Endodermal cell (in vitro differentiated cells): Measurements from ENCODE around the gene KCNQ1. TPM values are rescaled to one million over a fixed set of nuclear protein-coding genes. Genes with fewer than 3 reads are reported as not detected.

Experiments used
- DNase-seq: peaks from one replicate; pipeline ENCODE4 v3.0.0-alpha.2; 2017
- H3K27ac ChIP-seq: 2 replicates; pipeline ENCODE4 v1.5.1; 2013; ENCODE audit warnings: mild to moderate bottlenecking, low read depth, low read length, moderate library complexity
- H3K27me3 ChIP-seq: 2 replicates; pipeline ENCODE4 v1.6.1; 2013; ENCODE audit warnings: mild to moderate bottlenecking, low read length, moderate library complexity; ENCODE audit not compliant: insufficient read depth, control insufficient read depth, poor library complexity, severe bottlenecking
- H3K36me3 ChIP-seq: 2 replicates; pipeline ENCODE4 v1.7.0; 2013; ENCODE audit warnings: mild to moderate bottlenecking, low read length, moderate library complexity; ENCODE audit not compliant: control insufficient read depth, insufficient read depth
- H3K4me1 ChIP-seq: one replicate; pipeline ENCODE4 v1.7.0; 2013; ENCODE audit warnings: low read length; ENCODE audit not compliant: control insufficient read depth, insufficient read depth
- H3K4me3 ChIP-seq: 2 replicates; pipeline ENCODE4 v1.5.1; 2013; ENCODE audit warnings: mild to moderate bottlenecking, low read length, moderate library complexity
- H3K9ac ChIP-seq: 2 replicates; pipeline ENCODE4 v1.6.1; 2013; ENCODE audit warnings: mild to moderate bottlenecking, low read length, moderate library complexity; ENCODE audit not compliant: poor library complexity, severe bottlenecking; ENCODE audit errors: extremely low read depth
- H3K9me3 ChIP-seq: 2 replicates; pipeline ENCODE4 v1.6.1; 2013; ENCODE audit warnings: mild to moderate bottlenecking, low read length, moderate library complexity; ENCODE audit not compliant: control insufficient read depth
- H3K27ac Mint-ChIP-seq: 2 replicates; pipeline ENCODE4 v1.8.0; 2020; ENCODE audit warnings: mixed read lengths
- H3K27me3 Mint-ChIP-seq: 2 replicates; pipeline ENCODE4 v1.8.0; 2021; ENCODE audit warnings: mild to moderate bottlenecking, mixed read lengths; ENCODE audit not compliant: insufficient read depth
- H3K36me3 Mint-ChIP-seq: 2 replicates; pipeline ENCODE4 v1.8.0; 2020; ENCODE audit warnings: low read depth, mixed read lengths
- H3K4me1 Mint-ChIP-seq: 2 replicates; pipeline ENCODE4 v1.8.0; 2020; ENCODE audit warnings: mixed read lengths
- H3K4me3 Mint-ChIP-seq: 2 replicates; pipeline ENCODE4 v1.8.0; 2020; ENCODE audit warnings: mild to moderate bottlenecking, moderate library complexity, mixed read lengths
- H3K9me3 Mint-ChIP-seq: 2 replicates; pipeline ENCODE4 v1.8.0; 2020; ENCODE audit warnings: mild to moderate bottlenecking, mixed read lengths
- WGBS, 2 experiments: methylation state at CpG; one replicate each; pipeline versions ENCODE4 v1.1.5 to v1.1.7; 2013; ENCODE audit warnings: missing lambda C conversion rate in 2 of 2, mixed read lengths in 1 of 2; ENCODE audit not compliant: insufficient coverage in 1 of 2, insufficient read length in 1 of 2; 5-methylcytosine and 5-hydroxymethylcytosine counted together
- total RNA-seq, 2 donors: library from RNA; stranded (reverse); fragmentation: NEBNext Ultra II Directional in 1 of 2; extraction: Animal tissue kit (Norgen Biotek cat#: 25700) in 1 of 2; gene quantifications; 2 replicates in 1 of 2; 3 replicates in 1 of 2; pipeline ENCODE4 v1.2.1, GENCODE V29; 2021
- TF ChIP-seq, protein P1 (sequence below): fragments of 200-600 bp; sonication (generic); conservative IDR thresholded peaks from 2 replicates; pipeline ENCODE4 v1.5.0; 2021; ENCODE audit warnings: antibody characterized with exemption, mild to moderate bottlenecking

The KCNQ1 gene
- total RNA-seq, 2 donors from 2014 or later: 1.8 to 3.5 TPM

DNA sequence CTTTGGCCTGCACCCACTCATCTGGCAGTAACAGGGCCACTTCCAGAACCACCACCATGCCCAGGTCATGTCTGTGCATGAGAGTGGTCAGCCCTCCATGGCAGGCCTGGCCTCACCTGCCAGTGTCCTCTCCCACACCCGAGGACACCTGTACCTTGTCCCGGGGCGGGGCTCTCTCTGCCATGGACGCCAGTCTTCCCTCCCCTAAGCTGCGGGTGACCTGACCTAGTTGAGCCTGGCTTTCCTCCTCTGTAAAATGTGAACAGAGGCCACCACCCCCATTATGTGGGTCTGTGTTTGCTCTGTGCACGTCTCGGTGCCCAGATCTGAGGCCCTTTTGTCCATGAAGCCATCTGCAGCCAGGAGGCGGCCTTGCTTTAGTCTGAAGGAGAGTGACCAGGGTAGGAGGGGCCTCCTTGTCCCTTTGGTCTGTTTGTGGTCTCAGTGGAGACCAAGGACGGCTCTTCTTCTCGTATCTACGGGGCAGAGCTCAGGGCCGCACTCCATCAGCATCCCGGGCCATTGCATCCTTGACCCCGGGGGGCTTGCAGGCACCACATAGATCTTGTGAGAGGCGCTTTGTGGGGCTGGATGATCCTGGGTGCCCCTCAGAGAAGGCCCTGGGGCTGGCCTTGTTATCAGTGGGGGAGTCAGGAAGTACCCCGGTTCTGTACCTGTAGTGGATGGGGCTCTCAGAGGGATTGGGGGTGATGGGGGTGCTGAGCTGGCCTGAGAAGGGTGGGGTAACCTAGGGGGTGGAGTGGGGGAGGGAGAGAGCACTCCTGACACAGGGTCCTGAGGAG is 121.6 kb downstream of the KCNQ1 start:
- Mint-ChIP-seq H3K27ac (no peak overlapping the region), H3K4me1 (peaks cover 8% of the 10 kb centered on the region), H3K36me3 (no peaks in the 10 kb centered on the region), H3K9me3 (no peaks in the 10 kb centered on the region), H3K4me3 (no peak overlapping the region), H3K27me3 (peaks cover 49% of the 10 kb centered on the region)
- Histone ChIP-seq H3K36me3 (no peaks in the 10 kb centered on the region), H3K27me3 (peaks cover 10% of the 10 kb centered on the region), H3K9me3 (no peaks in the 10 kb centered on the region), H3K9ac (no peak overlapping the region), H3K4me1 (peaks cover 7% of the 10 kb centered on the region), H3K4me3 (no peak overlapping the region), H3K27ac (no peak overlapping the region)
- 96 to 100% methylated on average over 7 to 16 of the region's 16 CpGs for WGBS, 2 experiments
- DNase-seq: peak; percentile 51
- TF ChIP-seq, protein P1, sequence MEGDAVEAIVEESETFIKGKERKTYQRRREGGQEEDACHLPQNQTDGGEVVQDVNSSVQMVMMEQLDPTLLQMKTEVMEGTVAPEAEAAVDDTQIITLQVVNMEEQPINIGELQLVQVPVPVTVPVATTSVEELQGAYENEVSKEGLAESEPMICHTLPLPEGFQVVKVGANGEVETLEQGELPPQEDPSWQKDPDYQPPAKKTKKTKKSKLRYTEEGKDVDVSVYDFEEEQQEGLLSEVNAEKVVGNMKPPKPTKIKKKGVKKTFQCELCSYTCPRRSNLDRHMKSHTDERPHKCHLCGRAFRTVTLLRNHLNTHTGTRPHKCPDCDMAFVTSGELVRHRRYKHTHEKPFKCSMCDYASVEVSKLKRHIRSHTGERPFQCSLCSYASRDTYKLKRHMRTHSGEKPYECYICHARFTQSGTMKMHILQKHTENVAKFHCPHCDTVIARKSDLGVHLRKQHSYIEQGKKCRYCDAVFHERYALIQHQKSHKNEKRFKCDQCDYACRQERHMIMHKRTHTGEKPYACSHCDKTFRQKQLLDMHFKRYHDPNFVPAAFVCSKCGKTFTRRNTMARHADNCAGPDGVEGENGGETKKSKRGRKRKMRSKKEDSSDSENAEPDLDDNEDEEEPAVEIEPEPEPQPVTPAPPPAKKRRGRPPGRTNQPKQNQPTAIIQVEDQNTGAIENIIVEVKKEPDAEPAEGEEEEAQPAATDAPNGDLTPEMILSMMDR: peak; percentile 45

DNA sequence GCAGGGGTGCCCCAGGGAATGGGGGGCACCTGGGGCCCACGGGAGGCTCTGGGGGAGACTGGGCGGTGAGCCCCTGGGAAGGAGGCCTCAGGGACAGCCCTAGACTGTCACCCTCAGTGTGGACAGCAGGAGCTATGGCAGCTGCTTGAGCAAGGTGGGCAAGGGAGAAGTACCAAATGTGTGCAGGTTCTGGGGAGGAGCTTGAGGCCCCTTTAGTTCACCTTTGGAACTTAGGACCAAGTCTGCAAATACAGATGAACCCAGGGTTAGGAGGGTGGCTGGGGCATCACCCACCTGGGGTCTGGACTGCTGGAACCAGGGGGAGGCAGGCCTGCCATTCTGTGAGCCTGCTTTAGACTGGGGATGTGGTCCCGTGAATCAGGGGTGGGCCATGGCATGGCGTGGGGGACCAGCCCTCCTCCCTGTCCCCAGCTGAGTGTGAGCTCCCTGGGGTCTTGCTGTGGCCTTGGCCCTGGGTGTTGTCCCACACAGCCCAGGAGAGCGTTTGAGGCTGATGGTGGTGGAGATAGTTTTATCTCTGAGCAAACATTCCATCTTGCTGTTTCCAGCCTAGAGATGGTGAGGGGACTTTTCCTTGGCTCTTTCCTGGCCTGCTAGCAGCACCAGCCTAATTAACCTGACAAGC is 122.3 kb downstream of the KCNQ1 start:
- Mint-ChIP-seq H3K27ac (peak overlapping the region; percentile 74), H3K36me3 (no peaks in the 10 kb centered on the region), H3K4me1 (peaks cover 8% of the 10 kb centered on the region), H3K4me3 (no peak overlapping the region), H3K27me3 (peaks cover 49% of the 10 kb centered on the region), H3K9me3 (no peaks in the 10 kb centered on the region)
- 70% methylated on average over 5 of the region's 5 CpGs; no CpG with 5 or more reads in 1 of the 2 experiments for WGBS, 2 experiments
- DNase-seq: peak; percentile 57
- no peak overlapping the region for H3K27ac ChIP-seq
- H3K4me1 ChIP-seq: peaks cover 7% of the 10 kb centered on the region
- no peak overlapping the region for H3K4me3 ChIP-seq
- H3K27me3 ChIP-seq: peaks cover 10% of the 10 kb centered on the region
- no peaks in the 10 kb centered on the region for H3K36me3 ChIP-seq
- TF ChIP-seq, protein P1: no peak
- no peak overlapping the region for H3K9ac ChIP-seq
- no peaks in the 10 kb centered on the region for H3K9me3 ChIP-seq

DNA sequence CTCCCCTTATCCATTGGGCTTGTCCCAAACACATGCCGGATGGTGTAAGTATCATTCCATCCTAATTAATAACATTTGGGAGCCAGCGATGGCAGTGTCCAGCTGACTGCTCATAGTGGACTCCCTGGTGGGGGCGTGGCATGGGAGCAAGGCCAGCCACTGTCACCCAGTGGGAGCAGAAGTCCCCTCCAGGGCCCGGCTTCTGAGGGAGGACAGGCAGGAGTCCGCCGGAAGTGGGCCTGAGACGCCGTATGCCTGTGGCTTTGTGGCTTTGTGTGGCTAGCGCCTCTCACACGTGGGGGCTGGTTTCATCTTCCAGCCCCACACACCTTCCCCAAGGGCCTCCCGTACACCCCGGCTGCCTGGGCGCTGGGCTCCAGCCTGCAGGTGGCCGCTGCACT is 124.5 kb downstream of the KCNQ1 start:
- TF ChIP-seq, protein P1: no peak
- Histone ChIP-seq H3K27me3 (peaks cover 10% of the 10 kb centered on the region), H3K4me3 (no peak overlapping the region), H3K9me3 (no peaks in the 10 kb centered on the region), H3K36me3 (no peaks in the 10 kb centered on the region), H3K27ac (no peak overlapping the region), H3K9ac (no peak overlapping the region), H3K4me1 (peaks cover 7% of the 10 kb centered on the region)
- WGBS, 2 experiments: 89 to 92% methylated on average over 12 to 14 of the region's 14 CpGs
- Mint-ChIP-seq H3K27me3 (peaks cover 43% of the 10 kb centered on the region), H3K36me3 (no peaks in the 10 kb centered on the region), H3K9me3 (no peaks in the 10 kb centered on the region), H3K4me3 (no peak overlapping the region), H3K27ac (no peak overlapping the region), H3K4me1 (peaks cover 8% of the 10 kb centered on the region)
- DNase-seq: peak; percentile 30
